Brain microvascular endothelial cell (primary cell): ENCODE measurements around the gene POC1B.

Source experiments
- DNase-seq: peaks from one replicate; pipeline ENCODE4 v3.0.0-alpha.2; 2020
- H3K27ac ChIP-seq: fragments of 250-450 bp; sonication (Bioruptor Pico); 2 replicates; pipeline ENCODE4 v1.5.1; 2020; ENCODE audit warnings: mild to moderate bottlenecking, moderate library complexity
- H3K27me3 ChIP-seq: fragments of 250-450 bp; sonication (Bioruptor Pico); replicated peaks from 2 replicates; pipeline ENCODE4 v1.5.1; 2020; ENCODE audit warnings: mild to moderate bottlenecking
- H3K36me3 ChIP-seq: fragments of 250-450 bp; sonication (Bioruptor Pico); replicated peaks from 2 replicates; pipeline ENCODE4 v1.5.1; 2020; ENCODE audit warnings: mild to moderate bottlenecking
- H3K4me3 ChIP-seq: 2 replicates; pipeline ENCODE4 v1.5.1; 2011; ENCODE audit warnings: low read depth, mild to moderate bottlenecking, control low read depth, low read length, moderate library complexity
- CTCF ChIP-seq: IDR thresholded peaks from 2 replicates; pipeline ENCODE4 v1.5.1; 2011; ENCODE audit warnings: low read depth, mild to moderate bottlenecking, moderate library complexity, low read length, control low read depth, inconsistent platforms; ENCODE audit errors: missing control alignments
- in situ Hi-C: cut with HindIII; loops from 2 replicates; pipeline ENCODE4 v1.10.0; 2017; ENCODE audit warnings: low sequenced_read_pairs, low pct_ligation_motif_present

Gene POC1B

GRCh38 chr12:89504560-89505346 lies 21.1 kb downstream of the POC1B start:
- no peak overlapping the region for H3K27ac ChIP-seq
- no peaks in the 10 kb centered on the region for H3K36me3 ChIP-seq
- no peaks in the 10 kb centered on the region for H3K27me3 ChIP-seq
- peak; percentile 12 for DNase-seq
- TF ChIP-seq CTCF: no peak
- in situ Hi-C loops: no loop called here
- no peak overlapping the region for H3K4me3 ChIP-seq

GRCh38 chr12:89501793-89502192 lies 24.1 kb downstream of the POC1B start:
- no peaks in the 10 kb centered on the region for H3K36me3 ChIP-seq
- no peak overlapping the region for H3K4me3 ChIP-seq
- TF ChIP-seq CTCF: no peak
- DNase-seq: no peak
- no peaks in the 10 kb centered on the region for H3K27me3 ChIP-seq
- in situ Hi-C loops: no loop called here
- H3K27ac ChIP-seq: no peak overlapping the region

DNA sequence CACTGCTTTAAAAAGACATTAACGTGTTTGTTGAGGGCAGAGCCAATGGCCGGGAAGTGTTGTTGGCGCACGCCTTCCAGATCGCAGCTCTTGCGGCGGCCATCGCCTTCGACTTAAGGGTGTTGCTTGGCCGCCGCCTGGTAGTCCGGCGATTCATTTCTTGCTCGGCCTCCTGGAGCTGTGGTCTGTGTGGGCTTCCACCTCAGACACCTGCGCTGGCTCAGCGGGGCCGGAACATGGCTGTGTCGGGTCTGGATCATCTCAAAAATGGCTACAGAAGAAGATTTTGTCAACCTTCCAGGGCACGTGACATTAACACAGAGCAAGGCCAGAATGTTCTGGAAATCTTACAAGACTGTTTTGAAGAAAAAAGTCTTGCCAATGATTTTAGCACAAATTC lies 26.0 kb downstream of the POC1B start:
- in situ Hi-C loops: no loop called here
- no peaks in the 10 kb centered on the region for H3K36me3 ChIP-seq
- H3K27me3 ChIP-seq: no peaks in the 10 kb centered on the region
- TF ChIP-seq CTCF: no peak
- no peak for DNase-seq
- no peak overlapping the region for H3K27ac ChIP-seq
- no peak overlapping the region for H3K4me3 ChIP-seq

DNA sequence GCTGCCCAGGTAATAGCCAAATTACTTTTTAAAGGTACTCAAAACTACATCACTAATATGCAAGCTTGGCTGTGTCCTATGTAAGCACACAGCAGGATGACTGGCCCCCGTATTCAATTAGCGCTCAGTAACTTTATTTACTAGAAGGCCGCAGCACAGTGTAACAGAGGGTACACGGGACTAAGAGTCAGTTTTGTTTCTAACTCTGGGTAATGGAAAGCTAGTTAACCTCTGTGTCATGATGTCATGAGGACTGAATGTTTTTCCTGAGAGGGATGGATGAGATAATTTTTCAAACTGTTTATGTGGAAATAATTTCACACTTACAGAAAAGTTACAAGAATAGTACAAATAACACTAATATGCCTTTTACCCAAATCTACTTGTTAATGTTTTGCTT lies 28.4 kb downstream of the POC1B start:
- H3K27ac ChIP-seq: no peak overlapping the region
- H3K36me3 ChIP-seq: no peaks in the 10 kb centered on the region
- no peaks in the 10 kb centered on the region for H3K27me3 ChIP-seq
- in situ Hi-C loops: no loop called here
- no peak for DNase-seq
- H3K4me3 ChIP-seq: no peak overlapping the region
- no peak for TF ChIP-seq CTCF

- no peaks in the 10 kb centered on the region for H3K27me3 ChIP-seq
- no peak overlapping the region for H3K27ac ChIP-seq
- TF ChIP-seq CTCF: no peak
- H3K36me3 ChIP-seq: no peaks in the 10 kb centered on the region
- no peak overlapping the region for H3K4me3 ChIP-seq
- no peak for DNase-seq
- in situ Hi-C loops: no loop called here
Measured at GRCh38 chr12:89497005-89497404, 28.8 kb downstream of the POC1B start.
